Sigmoid colon (tissue), 7 donors: ENCODE results near the gene TRIO. TPM values are rescaled to one million over a fixed set of nuclear protein-coding genes. Genes with fewer than 3 reads are reported as not detected.
"Not testable (repeated sequence)": the region's sequence is repeated elsewhere in the genome, so short reads cannot be mapped to it uniquely, and the experiment has no call there.

Source experiments
- DNase-seq: peaks from one replicate; pipeline ENCODE4 v3.0.0-alpha.2; 2019
- H3K27ac ChIP-seq, 4 donors: fragments of 200-600 bp; sonication (generic); one replicate each; pipeline ENCODE4 v1.5.1; 2016 to 2019; ENCODE audit warnings: mild to moderate bottlenecking in 1 of 4
- H3K27me3 ChIP-seq, 3 donors: fragments of 200-600 bp; sonication (generic); one replicate each; pipeline ENCODE4 v1.5.1; 2019; ENCODE audit warnings: mild to moderate bottlenecking in 1 of 3
- H3K36me3 ChIP-seq, 4 donors: fragments of 200-600 bp; sonication (generic); one replicate each; pipeline ENCODE4 v1.5.1; 2016 to 2019
- H3K4me1 ChIP-seq, 4 donors: fragments of 200-600 bp; sonication (generic); one replicate each; pipeline ENCODE4 v1.5.1; 2017 to 2019
- H3K4me3 ChIP-seq, 4 donors: fragments of 200-600 bp; sonication (generic); one replicate each; pipeline ENCODE4 v1.5.1; 2017 to 2019; ENCODE audit warnings: mild to moderate bottlenecking in 2 of 4, moderate library complexity in 1 of 4
- H3K9me3 ChIP-seq, 4 donors: fragments of 200-600 bp in 3 of 4; sonication (generic) in 3 of 4; one replicate each; pipeline versions ENCODE4 v1.5.1 to v1.6.1; 2013 to 2019
- CTCF ChIP-seq, 4 experiments: fragments of 450-650 bp in 3 of 4; fragments of 200-600 bp in 1 of 4; IDR thresholded peaks; one replicate each; pipeline ENCODE4 v1.5.1; 2016 to 2019; ENCODE audit warnings: antibody characterized with exemption in 4 of 4, mild to moderate bottlenecking in 3 of 4, moderate library complexity in 2 of 4
- EP300 ChIP-seq, 4 donors: sonication (generic); formaldehyde crosslinking; IDR thresholded peaks; one replicate each; pipeline ENCODE4 v1.6.1; 2017; ENCODE audit warnings: antibody characterized with exemption in 4 of 4
- POLR2A ChIP-seq, 2 donors: fragments of 450-650 bp; IDR thresholded peaks; one replicate each; pipeline ENCODE4 v1.6.1; 2016; ENCODE audit warnings: antibody characterized with exemption in 2 of 2, mild to moderate bottlenecking in 2 of 2, moderate library complexity in 2 of 2
- POLR2AphosphoS5 ChIP-seq, 4 donors: sonication (generic); formaldehyde crosslinking; IDR thresholded peaks; one replicate each; pipeline ENCODE4 v1.6.1; 2017; ENCODE audit warnings: antibody characterized with exemption in 4 of 4
- WGBS, 2 donors: extraction: QIAGEN DNeasy Blood & Tissue Kit; methylation state at CpG; one replicate each; pipeline ENCODE4 v1.1.7; 2013; 5-methylcytosine and 5-hydroxymethylcytosine counted together
- intact Hi-C: fragments of 100-400 bp; cut with DNase I; formaldehyde crosslinking; loops from one replicate; pipeline ENCODE4 v1.15.1; 2023
- polyA plus RNA-seq, 3 donors: library from polyadenylated mRNA; stranded (reverse); fragments of 200-250 nt; gene quantifications; one replicate each; pipeline ENCODE4 v1.2.3, GENCODE V29; 2013
- total RNA-seq, 4 donors: library from RNA; depleted of rRNA; stranded (reverse); fragments of >200 nt; gene quantifications; one replicate each; pipeline ENCODE4 v1.1.0, GENCODE V29; 2016
- donor health status: healthy with polysubstance abuse.
- donor health status: Bipolar disorder and iron deficiency.
- donor health status: healthy.

The TRIO gene
- total and polyA plus RNA-seq, 7 donors, result 34.8 to 300 (median 119) TPM

GRCh38 chr5:14385019-14385418 lies 241.9 kb downstream of the TRIO start:
- intact Hi-C loops, result no loop called here
- TF ChIP-seq POLR2AphosphoS5 (IDR thresholded peaks at IDR 0.05) (no peak), POLR2A (IDR thresholded peaks at IDR 0.05) (no peak), CTCF (IDR thresholded peaks at IDR 0.05) (no peak), EP300 (IDR thresholded peaks at IDR 0.05) (no peak)
- Histone ChIP-seq H3K9me3 (no peaks in the 10 kb centered on the region), H3K27ac (no peak overlapping the region), H3K4me3 (no peak overlapping the region), H3K4me1 (peaks cover 0 to 16% (median 4%) of the 10 kb centered on the region in 4 donors), H3K27me3 (no peaks in the 10 kb centered on the region), H3K36me3 (peaks cover 22 to 80% (median 39%) of the 10 kb centered on the region in 4 donors)
- no peak for DNase-seq
- 88 to 93% methylated on average over 15 of the region's 15 CpGs for WGBS, 2 donors

GRCh38 chr5:14386884-14387624 lies 243.9 kb downstream of the TRIO start:
- DNase-seq, result no peak
- intact Hi-C loops, result no loop called here
- 79 to 84% methylated on average over 16 of the region's 16 CpGs for WGBS, 2 donors

GRCh38 chr5:14388741-14389140 lies 245.6 kb downstream of the TRIO start:
- Histone ChIP-seq H3K4me1 (peaks cover 0 to 10% (median 4%) of the 10 kb centered on the region in 4 donors), H3K9me3 (no peaks in the 10 kb centered on the region), H3K36me3 (peaks cover 15 to 80% (median 38%) of the 10 kb centered on the region in 4 donors), H3K27me3 (no peaks in the 10 kb centered on the region), H3K4me3 (no peak overlapping the region), H3K27ac (no peak overlapping the region)
- no peak for DNase-seq
- WGBS, 2 donors, result 86 to 91% methylated on average over 1 of the region's 1 CpG
- TF ChIP-seq CTCF (IDR thresholded peaks at IDR 0.05) (no peak), POLR2A (IDR thresholded peaks at IDR 0.05) (no peak), EP300 (IDR thresholded peaks at IDR 0.05) (no peak), POLR2AphosphoS5 (IDR thresholded peaks at IDR 0.05) (no peak)
- intact Hi-C loops, result no loop called here

More at GRCh38 chr5:14386884-14387624, 243.9 kb downstream of the TRIO start:
- H3K36me3 ChIP-seq, result peaks cover 15 to 80% (median 39%) of the 10 kb centered on the region in 4 donors
- peaks cover 0 to 10% (median 4%) of the 10 kb centered on the region in 4 donors for H3K4me1 ChIP-seq
- H3K4me3 ChIP-seq, result no peak overlapping the region
- no peak overlapping the region for H3K27ac ChIP-seq
- H3K9me3 ChIP-seq, result no peaks in the 10 kb centered on the region
- TF ChIP-seq CTCF (IDR thresholded peaks at IDR 0.05) (no peak), POLR2A (IDR thresholded peaks at IDR 0.05) (no peak), EP300 (IDR thresholded peaks at IDR 0.05) (no peak), POLR2AphosphoS5 (IDR thresholded peaks at IDR 0.05) (no peak)
- H3K27me3 ChIP-seq, result no peaks in the 10 kb centered on the region

GRCh38 chr5:14392552-14392951 lies 249.4 kb downstream of the TRIO start:
- H3K27ac ChIP-seq, result not testable (repeated sequence)

GRCh38 chr5:14394365-14394764 lies 251.2 kb downstream of the TRIO start:
- H3K27me3 ChIP-seq, result no peaks in the 10 kb centered on the region
- DNase-seq, result no peak
- no peak for TF ChIP-seq CTCF (IDR thresholded peaks at IDR 0.05)
- TF ChIP-seq EP300 (IDR thresholded peaks at IDR 0.05), result no peak
- no peak for TF ChIP-seq POLR2A (IDR thresholded peaks at IDR 0.05)
- H3K4me3 ChIP-seq, result no peak overlapping the region
- peaks cover 14 to 80% (median 56%) of the 10 kb centered on the region in 4 donors for H3K36me3 ChIP-seq
- WGBS, 2 donors, result 91 to 92% methylated on average over 7 of the region's 7 CpGs
- no peak overlapping the region for H3K27ac ChIP-seq
- H3K4me1 ChIP-seq, result peaks cover 0 to 24% (median 7%) of the 10 kb centered on the region in 4 donors
- intact Hi-C loops, result loop anchor here (10.0 kb wide), 1 partner anchor 190 kb away; the partner anchor contains the start of gene OTULINL
- H3K9me3 ChIP-seq, result no peaks in the 10 kb centered on the region

More at GRCh38 chr5:14392552-14392951, 249.4 kb downstream of the TRIO start:
- H3K4me3 ChIP-seq, H3K9me3 ChIP-seq, H3K27me3 ChIP-seq, DNase-seq: not testable (repeated sequence)
- Histone ChIP-seq H3K4me1 (peaks cover 0 to 11% (median 3%) of the 10 kb centered on the region in 4 donors), H3K36me3 (peaks cover 14 to 96% (median 64%) of the 10 kb centered on the region in 4 donors)
- intact Hi-C loops, result loop anchor here (10.0 kb wide), 1 partner anchor 192 kb away; the partner anchor contains the start of gene OTULINL
- WGBS, 2 donors, result 95 to 96% methylated on average over 10 of the region's 10 CpGs
